ENCODE results near the gene ZNF655.
"Not testable (repeated sequence)": the region's sequence is repeated elsewhere in the genome, so short reads cannot be mapped to it uniquely, and the experiment has no call there.

The ZNF655 gene

GRCh38 chr7:99535667-99536066 is 22.8 kb upstream of the ZNF655 start:
- no peak overlapping the region for H3K4me3 ChIP-seq (ENCODE audit: low read depth, low read length)
- no peak for TF ChIP-seq CTCF (conservative IDR thresholded peaks at IDR 0.05; ENCODE audit: low read depth, low read length)
- DNase-seq (ENCODE audit: low read depth), result no peak

- DNase-seq (ENCODE audit: low read depth), result no peak
- no peak for TF ChIP-seq CTCF (conservative IDR thresholded peaks at IDR 0.05; ENCODE audit: low read depth, low read length)
These were observed 19.1 kb upstream of the ZNF655 start for GRCh38 chr7:99539213-99539811.

GRCh38 chr7:99540542-99540941 is 17.9 kb upstream of the ZNF655 start:
- H3K4me3 ChIP-seq (ENCODE audit: low read depth, low read length), result no peak overlapping the region

More at GRCh38 chr7:99539213-99539811, 19.1 kb upstream of the ZNF655 start:
- no peak overlapping the region for H3K4me3 ChIP-seq (ENCODE audit: low read depth, low read length)

GRCh38 chr7:99541212-99541611 is 17.2 kb upstream of the ZNF655 start:
- no peak for TF ChIP-seq CTCF (conservative IDR thresholded peaks at IDR 0.05; ENCODE audit: low read depth, low read length)
- H3K4me3 ChIP-seq (ENCODE audit: low read depth, low read length), result no peak overlapping the region
- DNase-seq (ENCODE audit: low read depth), result no peak

More at GRCh38 chr7:99540542-99540941, 17.9 kb upstream of the ZNF655 start:
- DNase-seq (ENCODE audit: low read depth), result no peak
- TF ChIP-seq CTCF (conservative IDR thresholded peaks at IDR 0.05; ENCODE audit: low read depth, low read length), result no peak

GRCh38 chr7:99543081-99543671 is 15.3 kb upstream of the ZNF655 start:
- H3K4me3 ChIP-seq (ENCODE audit: low read depth, low read length), result no peak overlapping the region
- DNase-seq (ENCODE audit: low read depth), result no peak
- no peak for TF ChIP-seq CTCF (conservative IDR thresholded peaks at IDR 0.05; ENCODE audit: low read depth, low read length)

GRCh38 chr7:99543916-99544315 is 14.5 kb upstream of the ZNF655 start:
- DNase-seq (ENCODE audit: low read depth), result no peak
- TF ChIP-seq CTCF (conservative IDR thresholded peaks at IDR 0.05; ENCODE audit: low read depth, low read length), result no peak
- no peak overlapping the region for H3K4me3 ChIP-seq (ENCODE audit: low read depth, low read length)

- not testable (repeated sequence) for H3K4me3 ChIP-seq (ENCODE audit: low read depth, low read length)
These were observed 13.1 kb upstream of the ZNF655 start for GRCh38 chr7:99545308-99545707.

GRCh38 chr7:99549545-99549944 is 8.9 kb upstream of the ZNF655 start:
- not testable (repeated sequence) for DNase-seq (ENCODE audit: low read depth); H3K4me3 ChIP-seq (ENCODE audit: low read depth, low read length)

More at GRCh38 chr7:99545308-99545707, 13.1 kb upstream of the ZNF655 start:
- not testable (repeated sequence) for DNase-seq (ENCODE audit: low read depth)

Data from choroid plexus epithelial cell (primary cell).